ENCODE measurements around the gene TMEM121.

DNA sequence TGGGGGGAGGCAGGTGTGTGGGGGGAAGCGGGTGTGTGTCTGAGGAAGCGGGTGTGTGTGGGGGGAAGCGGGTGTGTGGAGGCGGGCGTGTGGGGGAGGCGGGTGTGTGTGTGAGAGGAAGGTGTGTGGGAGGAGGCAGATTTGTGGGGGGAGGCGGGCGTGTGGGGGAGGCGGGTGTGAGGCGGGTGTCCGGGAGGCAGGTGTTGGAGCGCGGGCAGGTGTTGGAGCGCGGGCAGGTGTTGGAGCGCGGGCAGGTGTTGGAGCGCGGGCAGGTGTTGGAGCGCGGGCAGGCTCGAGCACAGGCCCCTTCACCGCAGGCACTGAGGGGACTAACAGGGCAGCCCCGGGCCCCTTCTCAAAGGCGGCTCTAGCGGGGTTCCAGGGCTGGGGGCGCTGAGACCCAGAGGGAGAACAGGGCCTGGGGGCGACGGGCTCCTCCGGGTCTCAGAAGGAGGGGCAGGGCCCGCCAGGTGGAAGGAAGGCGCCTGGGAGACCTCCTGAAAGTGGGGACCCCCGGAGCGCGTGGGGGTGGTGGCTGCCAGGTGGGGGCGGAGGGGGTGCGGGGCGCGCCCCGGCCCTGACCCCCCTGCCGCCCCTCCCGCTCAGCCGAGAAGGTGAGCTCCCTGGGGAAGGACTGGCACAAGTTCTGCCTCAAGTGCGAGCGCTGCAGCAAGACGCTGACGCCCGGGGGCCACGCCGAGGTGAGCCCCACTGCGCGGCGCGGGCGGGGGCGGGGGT lies 48.6 kb upstream of the TMEM121 start:
- TF ChIP-seq GATA2 (IDR thresholded peaks at IDR 0.05; ENCODE audit: low read depth, low read length) (no peak), GATA3 (IDR thresholded peaks at IDR 0.05; ENCODE audit: low read depth, low read length) (no peak)
